ENCODE measurements around the gene KCNC4. TPM values are rescaled to one million over a fixed set of nuclear protein-coding genes. Genes with fewer than 3 reads are reported as not detected.
A peak's percentile ranks its signal among the peaks of the same experiment; 100 is the strongest.

The KCNC4 gene
- total RNA-seq (2012; rRNA removed) (0.18 and 0.28 TPM in 2 replicates), polyA plus RNA-seq (2012; rRNA removed) (1.9 and 2.3 TPM in 2 replicates), Bru-seq, nascent RNA (percentile 33 among the genes with signal in this experiment), BruChase-seq, experiment 1, labeled RNA remaining after a 6-hour chase (percentile 38 among the genes with signal in this experiment), BruChase-seq, experiment 2, labeled RNA remaining after a 2-hour chase (percentile 50 among the genes with signal in this experiment)
- polyA plus RNA-seq (2012; cell fraction: cytosol; rRNA removed), result 1.3 and 2.1 TPM in 2 replicates
- polyA plus RNA-seq (2012; cell fraction: nucleus; rRNA removed; ENCODE audit: low replicate concordance), result 2.6 and 5.8 TPM in 2 replicates
- long read RNA-seq, full-length matches to known transcripts, result 1 of 4 reads
- long read RNA-seq, partial matches to known transcripts, result 0 of 4 reads
- long read RNA-seq, other reads (novel, unspliced or antisense), result 3 of 4 reads

DNA sequence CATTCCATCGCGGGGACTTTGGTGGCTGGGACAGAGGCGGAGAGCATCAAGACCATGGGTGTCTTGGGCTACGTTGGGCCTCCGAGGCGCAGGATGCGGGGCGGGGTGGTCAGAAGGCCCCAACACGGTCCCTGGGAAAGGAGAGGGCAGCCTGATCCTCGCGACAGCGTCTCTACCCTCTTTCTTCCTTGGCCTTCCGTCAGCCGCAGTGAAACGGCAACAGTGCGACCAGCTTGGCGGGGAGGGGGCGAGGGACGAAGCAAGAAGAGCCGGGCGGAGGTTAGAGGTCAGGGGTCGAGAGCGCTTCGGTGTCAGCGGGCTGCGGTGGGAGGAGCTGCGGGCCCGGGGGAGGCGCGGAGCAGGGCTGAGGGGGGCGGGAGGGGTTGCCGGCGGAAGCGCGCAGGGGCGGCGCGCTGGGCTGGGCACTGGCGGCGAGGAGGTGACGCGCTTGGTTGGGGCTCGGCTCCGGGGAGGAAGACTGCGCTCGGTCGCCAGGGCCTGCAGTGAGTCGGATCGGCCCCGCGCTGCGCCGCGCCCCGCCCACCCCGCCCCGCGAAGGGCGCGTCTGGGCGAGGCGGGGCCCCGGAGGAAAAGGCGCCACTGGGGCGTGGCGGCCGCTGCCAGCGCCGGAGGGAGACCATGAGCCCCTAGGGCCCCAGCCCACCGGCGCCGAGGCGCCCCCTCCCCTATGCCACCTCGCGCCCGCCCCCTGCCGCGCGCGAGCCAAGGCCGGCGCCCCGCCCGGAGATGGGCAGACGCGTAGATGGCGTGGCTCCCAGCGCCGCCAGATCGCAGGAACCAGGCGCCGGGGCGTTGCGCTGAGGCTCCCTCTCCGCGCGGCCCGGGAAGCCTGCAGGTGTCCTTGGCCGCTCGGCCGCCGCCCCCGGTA, at the start of gene KCNC4:
Gene KCNC4 (plus strand): TSS at position 600 of the 889 bp plus-strand sequence. CDS start 1,186 bp downstream, outside the sequence.
- Histone ChIP-seq H3K36me3 (ENCODE audit: control insufficient read depth, insufficient read depth, low read length) (no peaks in the 10 kb centered on the region), H2AK9ac (replicated peaks; ENCODE audit: low read depth, low read length, poor library complexity) (peak within 1 kb of the TSS; percentile 53), H3K56ac (ENCODE audit: extremely low read depth, insufficient read depth, low read length) (no peak within 1 kb of the TSS), H3K9ac (ENCODE audit: low read depth, low read length) (peak within 1 kb of the TSS; percentile 64), H4K91ac (ENCODE audit: insufficient read depth, low read depth, low read length) (peak within 1 kb of the TSS; percentile 58; the same call in 1 of the 2 replicates), H3K9me1 (ENCODE audit: insufficient read depth, low read length) (no peaks in the 10 kb centered on the region), H4K5ac (ENCODE audit: low read depth, low read length) (no peak within 1 kb of the TSS), H3K4ac (ENCODE audit: low read depth, low read length) (no peak within 1 kb of the TSS), H3K18ac (ENCODE audit: low read depth, low read length) (no peak within 1 kb of the TSS), H3K9me3 (ENCODE audit: control insufficient read depth, insufficient read depth, low read length) (no peaks in the 10 kb centered on the region), H3K4me3 (ENCODE audit: insufficient read depth, low read depth, low read length) (peak within 1 kb of the TSS; percentile 49), H3K27ac (ENCODE audit: insufficient read depth, low read length) (peak within 1 kb of the TSS; percentile 22; the same call in 1 of the 2 replicates), H3K4me1 (ENCODE audit: control insufficient read depth, insufficient read depth, low read length) (no peaks in the 10 kb centered on the region), H3K23ac (ENCODE audit: low read depth, low read length) (no peak within 1 kb of the TSS; the same call in 1 of the 2 replicates), H3K4me2 (ENCODE audit: low read depth, low read length) (peak within 1 kb of the TSS; percentile 66), H3K79me1 (ENCODE audit: low read depth in 1 of 2, low read length in 2 of 2) (no peaks in the 10 kb centered on the region), H4K8ac (ENCODE audit: low read depth in 2 of 2, low read length in 2 of 2) (peak within 1 kb of the TSS in 1 of 2 experiments; percentile 95; a peak in 1 of 4 replicates), H2AK5ac (ENCODE audit: low read depth, low read length) (no peak within 1 kb of the TSS), H4K20me1 (ENCODE audit: insufficient read depth, low read length) (peaks cover 3% of the 10 kb centered on the region), H2BK5ac (ENCODE audit: low read depth, low read length, poor library complexity, severe bottlenecking) (no peak within 1 kb of the TSS), H2BK20ac (ENCODE audit: low read depth, low read length) (no peak within 1 kb of the TSS), H2BK15ac (ENCODE audit: low read depth, low read length) (no peak within 1 kb of the TSS), H2AFZ (replicated peaks; ENCODE audit: low read length, poor library complexity) (peak within 1 kb of the TSS; percentile 94), H3K14ac (replicated peaks; ENCODE audit: low read depth, low read length) (peak within 1 kb of the TSS; percentile 35; the same call in 1 of the 2 replicates), H2BK120ac (ENCODE audit: low read depth, low read length) (no peak within 1 kb of the TSS), H3K27me3 (ENCODE audit: control insufficient read depth, insufficient read depth, low read length) (peaks cover 51% of the 10 kb centered on the region)
- WGBS, 2 experiments (ENCODE audit: extremely low coverage in 2 of 2, insufficient read length in 1 of 2), result 5% methylated on average over 23 of the region's 103 CpGs; no CpG with 5 or more reads in 1 of the 2 experiments
- ATAC-seq (ENCODE audit: low read depth) (peak; percentile 84), DNase-seq (peak; percentile 58)
- in situ Hi-C loops (cut with MboI; ENCODE audit: low sequenced_read_pairs), result loop anchor here (10.0 kb wide), 1 partner anchor 205 kb away; no protein-coding TSS in a partner anchor
- intact Hi-C loops (cut with micrococcal nuclease), result no loop called here
- no TSS peak for BruUV-seq (replicated peaks)
- TF ChIP-seq MAFK (IDR thresholded peaks at IDR 0.05; ENCODE audit: low read depth, low read length) (no peak), RCOR1 (IDR thresholded peaks at IDR 0.05; ENCODE audit: insufficient replicate concordance, low read length) (no peak), RFX5 (IDR thresholded peaks at IDR 0.05; ENCODE audit: low read depth, low read length) (no peak), CHD1 (IDR thresholded peaks at IDR 0.05; ENCODE audit: low read depth, low read length) (no peak)
- TF ChIP-seq, protein P1, sequence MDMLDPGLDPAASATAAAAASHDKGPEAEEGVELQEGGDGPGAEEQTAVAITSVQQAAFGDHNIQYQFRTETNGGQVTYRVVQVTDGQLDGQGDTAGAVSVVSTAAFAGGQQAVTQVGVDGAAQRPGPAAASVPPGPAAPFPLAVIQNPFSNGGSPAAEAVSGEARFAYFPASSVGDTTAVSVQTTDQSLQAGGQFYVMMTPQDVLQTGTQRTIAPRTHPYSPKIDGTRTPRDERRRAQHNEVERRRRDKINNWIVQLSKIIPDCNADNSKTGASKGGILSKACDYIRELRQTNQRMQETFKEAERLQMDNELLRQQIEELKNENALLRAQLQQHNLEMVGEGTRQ (IDR thresholded peaks at IDR 0.05; ENCODE audit: low read depth, low read length), result no peak
- dilution Hi-C loops (cut with HindIII; ENCODE audit: low sequenced_read_pairs, unreplicated experiment), result no loop called here
- ChIA-PET POLR2A (ENCODE audit: unreplicated experiment) (no interaction called here), CTCF (interaction anchor here (0.7 to 4.7 kb wide), 4 partner anchors 104 to 413 kb away, joined by 5 to 68 read pairs (median 35); no protein-coding TSS in a partner anchor)
